WI38 (cell line): Measurements from ENCODE around the gene RNH1.

ENCODE experiments used
- H3K4me3 ChIP-seq: 2 replicates; pipeline ENCODE4 v1.5.1; 2011; ENCODE audit warnings: low read depth, mild to moderate bottlenecking, control low read depth, low read length
- TF ChIP-seq, protein P1 (sequence below): IDR thresholded peaks from 2 replicates; pipeline ENCODE4 v1.5.1; 2012; ENCODE audit warnings: low read depth, mild to moderate bottlenecking, control low read depth, low read length

Gene RNH1

GRCh38 chr11:449889-450808 lies 56.9 kb downstream of the RNH1 start, which contains the start of gene PTDSS2:
Gene PTDSS2, plus strand, starts transcription at chr11:450279. Its CDS starts 177 bp downstream, at chr11:450456.
- peak within 1 kb of the TSS; percentile 85 for H3K4me3 ChIP-seq
- TF ChIP-seq, protein P1, sequence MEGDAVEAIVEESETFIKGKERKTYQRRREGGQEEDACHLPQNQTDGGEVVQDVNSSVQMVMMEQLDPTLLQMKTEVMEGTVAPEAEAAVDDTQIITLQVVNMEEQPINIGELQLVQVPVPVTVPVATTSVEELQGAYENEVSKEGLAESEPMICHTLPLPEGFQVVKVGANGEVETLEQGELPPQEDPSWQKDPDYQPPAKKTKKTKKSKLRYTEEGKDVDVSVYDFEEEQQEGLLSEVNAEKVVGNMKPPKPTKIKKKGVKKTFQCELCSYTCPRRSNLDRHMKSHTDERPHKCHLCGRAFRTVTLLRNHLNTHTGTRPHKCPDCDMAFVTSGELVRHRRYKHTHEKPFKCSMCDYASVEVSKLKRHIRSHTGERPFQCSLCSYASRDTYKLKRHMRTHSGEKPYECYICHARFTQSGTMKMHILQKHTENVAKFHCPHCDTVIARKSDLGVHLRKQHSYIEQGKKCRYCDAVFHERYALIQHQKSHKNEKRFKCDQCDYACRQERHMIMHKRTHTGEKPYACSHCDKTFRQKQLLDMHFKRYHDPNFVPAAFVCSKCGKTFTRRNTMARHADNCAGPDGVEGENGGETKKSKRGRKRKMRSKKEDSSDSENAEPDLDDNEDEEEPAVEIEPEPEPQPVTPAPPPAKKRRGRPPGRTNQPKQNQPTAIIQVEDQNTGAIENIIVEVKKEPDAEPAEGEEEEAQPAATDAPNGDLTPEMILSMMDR: no peak

DNA sequence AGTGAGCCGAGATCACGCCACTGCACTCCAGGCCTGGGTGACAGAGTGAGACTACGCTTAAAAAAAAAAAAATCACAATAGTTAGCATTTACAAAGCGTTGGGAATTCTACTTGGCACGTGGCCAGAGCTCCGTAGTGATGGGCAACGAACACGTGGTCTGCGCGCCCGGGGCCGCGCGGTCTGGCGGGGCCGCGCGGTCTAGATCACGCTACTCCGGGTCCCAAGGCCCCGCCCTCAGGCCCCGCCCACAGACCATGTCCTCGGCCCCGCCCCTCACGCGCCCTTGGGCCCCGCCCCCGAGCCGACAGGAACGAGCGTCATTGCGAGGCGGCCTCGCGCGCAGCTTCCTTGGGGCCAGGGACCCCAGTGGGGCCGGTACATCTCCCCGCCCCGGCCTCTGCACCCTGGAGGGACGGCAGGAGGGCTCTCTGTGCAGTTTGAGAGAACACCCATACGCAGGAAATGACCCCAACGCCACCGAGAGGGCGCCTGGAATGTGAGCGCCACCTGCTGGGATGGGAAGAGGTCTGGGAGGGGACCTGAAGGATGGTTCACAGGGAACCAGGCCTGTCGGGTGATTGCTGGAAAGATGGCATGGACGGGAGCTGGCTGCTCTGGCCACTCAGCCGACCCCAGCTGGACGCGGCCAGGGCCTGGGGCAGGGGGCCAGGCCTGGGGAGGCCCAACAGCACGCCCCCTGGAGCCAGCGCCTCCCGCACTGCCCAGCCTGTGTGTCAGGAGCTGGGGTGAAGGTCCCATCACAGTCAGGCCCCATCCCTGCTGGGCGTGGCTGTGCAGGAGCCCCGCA lies 58.9 kb downstream of the RNH1 start:
- TF ChIP-seq, protein P1: peak; percentile 81
- peak overlapping the region; percentile 66 for H3K4me3 ChIP-seq

DNA sequence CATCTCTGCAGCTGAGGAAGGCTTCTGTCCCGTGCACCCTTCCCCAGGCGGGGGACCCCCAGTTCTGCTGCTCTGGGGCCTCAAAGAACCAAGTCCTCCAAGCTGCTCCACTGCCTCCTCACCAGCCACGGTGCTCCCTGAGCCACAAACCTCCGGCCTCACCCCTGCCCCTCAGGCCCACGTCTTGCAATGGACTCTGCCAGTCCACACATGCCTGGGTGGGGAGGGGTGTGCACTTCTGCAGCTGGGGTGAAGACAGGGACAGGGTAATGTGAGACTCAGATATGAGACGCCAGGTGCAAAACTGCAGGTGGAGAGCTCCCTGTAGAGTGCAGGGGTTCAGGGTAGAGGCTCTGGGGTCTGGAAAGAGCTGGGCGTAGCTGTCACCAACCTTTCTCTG lies 60.2 kb downstream of the RNH1 start:
- TF ChIP-seq, protein P1: no peak
- no peak overlapping the region for H3K4me3 ChIP-seq

- TF ChIP-seq, protein P1: no peak
- no peak overlapping the region for H3K4me3 ChIP-seq
Observed at GRCh38 chr11:445765-446588, 61.1 kb downstream of the RNH1 start.
